Pancreas (tissue), 10 donors: ENCODE measurements around the gene CLTA. TPM values are rescaled to one million over a fixed set of nuclear protein-coding genes. Genes with fewer than 3 reads are reported as not detected.

Experiments used
- ATAC-seq, 4 donors: fragments of 200-7000 bp; cut with Tn5 transposase; one replicate each; pipeline versions ENCODE4 v1.8.0 to v1.9.1; 2020; ENCODE audit warnings: mild to moderate bottlenecking in 4 of 4, moderate library complexity in 4 of 4
- DNase-seq, 6 donors: peaks; one replicate each; pipeline ENCODE4 v3.0.0-alpha.2; 2020
- FAIRE-seq: peaks from 2 replicates; lab custom pipeline; 2012; peaks lifted over from hg19 to GRCh38; lab: Jason Lieb, UNC
- H3K27ac ChIP-seq, 4 donors: fragments of 200-600 bp; sonication (generic); 1 replicate in 3 of 4; 2 replicates in 1 of 4; pipeline versions ENCODE4 v1.5.0 to v1.8.0; 2020
- H3K27me3 ChIP-seq, 4 donors: fragments of 200-600 bp; one replicate each; pipeline ENCODE4 v1.8.0; 2021
- H3K36me3 ChIP-seq, 3 donors: fragments of 200-600 bp; sonication (generic) in 1 of 3; one replicate each; pipeline versions ENCODE4 v1.5.0 to v1.8.0; 2020 to 2021
- H3K4me1 ChIP-seq, 3 donors: fragments of 200-600 bp; one replicate each; pipeline ENCODE4 v1.8.0; 2021
- H3K4me3 ChIP-seq, 4 donors: fragments of 200-600 bp; sonication (generic) in 2 of 4; one replicate each; pipeline versions ENCODE4 v1.5.0 to v1.8.0; 2020 to 2021
- H3K9me3 ChIP-seq, 4 donors: fragments of 200-600 bp; one replicate each; pipeline ENCODE4 v1.8.0; 2021
- WGBS, 2 donors: extraction: QIAGEN DNeasy Blood & Tissue Kit; methylation state at CpG; one replicate each; pipeline ENCODE4 v1.1.7; 2013; 5-methylcytosine and 5-hydroxymethylcytosine counted together
- intact Hi-C, 3 donors: fragments of 100-400 bp; cut with DNase I; formaldehyde crosslinking; loops; one replicate each; pipeline versions ENCODE4 v1.11.1 to v1.14.2; 2022
- polyA plus RNA-seq, 2 donors: library from polyadenylated mRNA; stranded (reverse); fragments of 200-250 nt; gene quantifications; one replicate each; pipeline ENCODE4 v1.2.3, GENCODE V29; 2013
- total RNA-seq, 6 donors: library from RNA; stranded (reverse); fragmentation: NEBNext Ultra II Directional in 4 of 6; extraction: Animal tissue kit (Norgen Biotek cat#: 25700) in 4 of 6; gene quantifications; one replicate each; pipeline versions ENCODE4 v1.2.1 to v1.2.4, GENCODE V29; 2021 to 2023
- TF ChIP-seq, protein P1 (sequence below), 4 donors: fragments of 200-600 bp; sonication (generic) in 3 of 4; IDR thresholded peaks; one replicate each; pipeline versions ENCODE4 v1.5.0 to v1.8.0; 2021; ENCODE audit warnings: antibody characterized with exemption in 4 of 4
- donor health status: healthy with polysubstance abuse.
- donor health status: DM: no; HTN: no; CAD: no; lungs with moderate emphysema.
- donor health status: DM: no; HTN: no; CAD: no.
- donor health status: control.
- donor health status: control.
- donor health status: Bipolar disorder and iron deficiency.
- donor health status: DM: yes; HTN: yes; CAD: no.
- donor health status: DM: no; HTN: no; CAD: no.
- donor health status: DM: no; HTN: no; CAD: no.
- donor health status: DM: yes; HTN: yes; CAD: no.

The CLTA gene
- total and polyA plus RNA-seq, 8 donors, result 49.2 to 102 (median 77.7) TPM

DNA sequence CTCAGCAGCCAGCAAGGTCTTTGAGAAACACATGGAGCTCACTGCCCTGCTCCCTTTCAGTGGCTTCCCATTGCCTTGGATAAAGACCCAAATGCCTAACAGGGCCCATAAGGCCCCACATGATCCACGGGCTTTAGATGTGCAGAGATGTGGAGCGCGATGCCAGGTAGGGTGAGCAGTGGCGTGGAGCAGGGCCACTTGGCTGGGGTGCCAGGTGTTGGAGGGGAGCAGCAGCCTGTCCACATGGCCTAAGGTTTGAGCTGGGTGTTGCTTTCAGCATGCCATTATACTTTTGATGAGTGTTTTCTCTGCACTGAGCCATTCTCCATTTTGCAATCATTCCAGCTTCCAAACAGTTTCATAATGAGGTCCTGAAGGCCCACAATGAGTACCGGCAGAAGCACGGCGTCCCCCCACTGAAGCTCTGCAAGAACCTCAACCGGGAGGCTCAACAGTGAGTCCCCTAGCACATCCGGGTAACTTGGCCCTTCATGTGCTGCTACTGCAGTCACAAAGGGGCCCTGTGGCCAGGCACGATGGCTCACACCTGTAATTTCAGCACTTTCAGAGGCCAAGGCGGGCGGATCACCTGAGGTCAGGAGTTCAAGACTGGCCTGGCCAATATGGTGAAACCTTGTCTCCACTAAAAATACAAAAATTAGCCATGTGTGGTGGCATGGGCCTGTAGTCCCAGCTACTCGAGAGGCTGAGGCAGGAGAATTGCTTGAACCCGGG, 43.1 kb upstream of the CLTA start:
- DNase-seq (peak in 1 of 6 donors; percentile 14), FAIRE-seq (no peak), ATAC-seq (no peak)
- Histone ChIP-seq H3K4me1 (no peaks in the 10 kb centered on the region), H3K4me3 (no peak overlapping the region), H3K27me3 (no peaks in the 10 kb centered on the region), H3K36me3 (no peaks in the 10 kb centered on the region), H3K9me3 (no peaks in the 10 kb centered on the region), H3K27ac (no peak overlapping the region)
- intact Hi-C loops, result no loop called here
- TF ChIP-seq, protein P1, sequence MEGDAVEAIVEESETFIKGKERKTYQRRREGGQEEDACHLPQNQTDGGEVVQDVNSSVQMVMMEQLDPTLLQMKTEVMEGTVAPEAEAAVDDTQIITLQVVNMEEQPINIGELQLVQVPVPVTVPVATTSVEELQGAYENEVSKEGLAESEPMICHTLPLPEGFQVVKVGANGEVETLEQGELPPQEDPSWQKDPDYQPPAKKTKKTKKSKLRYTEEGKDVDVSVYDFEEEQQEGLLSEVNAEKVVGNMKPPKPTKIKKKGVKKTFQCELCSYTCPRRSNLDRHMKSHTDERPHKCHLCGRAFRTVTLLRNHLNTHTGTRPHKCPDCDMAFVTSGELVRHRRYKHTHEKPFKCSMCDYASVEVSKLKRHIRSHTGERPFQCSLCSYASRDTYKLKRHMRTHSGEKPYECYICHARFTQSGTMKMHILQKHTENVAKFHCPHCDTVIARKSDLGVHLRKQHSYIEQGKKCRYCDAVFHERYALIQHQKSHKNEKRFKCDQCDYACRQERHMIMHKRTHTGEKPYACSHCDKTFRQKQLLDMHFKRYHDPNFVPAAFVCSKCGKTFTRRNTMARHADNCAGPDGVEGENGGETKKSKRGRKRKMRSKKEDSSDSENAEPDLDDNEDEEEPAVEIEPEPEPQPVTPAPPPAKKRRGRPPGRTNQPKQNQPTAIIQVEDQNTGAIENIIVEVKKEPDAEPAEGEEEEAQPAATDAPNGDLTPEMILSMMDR (IDR thresholded peaks at IDR 0.05), result no peak
- WGBS, 2 donors, result 88 to 93% methylated on average over 14 of the region's 14 CpGs

DNA sequence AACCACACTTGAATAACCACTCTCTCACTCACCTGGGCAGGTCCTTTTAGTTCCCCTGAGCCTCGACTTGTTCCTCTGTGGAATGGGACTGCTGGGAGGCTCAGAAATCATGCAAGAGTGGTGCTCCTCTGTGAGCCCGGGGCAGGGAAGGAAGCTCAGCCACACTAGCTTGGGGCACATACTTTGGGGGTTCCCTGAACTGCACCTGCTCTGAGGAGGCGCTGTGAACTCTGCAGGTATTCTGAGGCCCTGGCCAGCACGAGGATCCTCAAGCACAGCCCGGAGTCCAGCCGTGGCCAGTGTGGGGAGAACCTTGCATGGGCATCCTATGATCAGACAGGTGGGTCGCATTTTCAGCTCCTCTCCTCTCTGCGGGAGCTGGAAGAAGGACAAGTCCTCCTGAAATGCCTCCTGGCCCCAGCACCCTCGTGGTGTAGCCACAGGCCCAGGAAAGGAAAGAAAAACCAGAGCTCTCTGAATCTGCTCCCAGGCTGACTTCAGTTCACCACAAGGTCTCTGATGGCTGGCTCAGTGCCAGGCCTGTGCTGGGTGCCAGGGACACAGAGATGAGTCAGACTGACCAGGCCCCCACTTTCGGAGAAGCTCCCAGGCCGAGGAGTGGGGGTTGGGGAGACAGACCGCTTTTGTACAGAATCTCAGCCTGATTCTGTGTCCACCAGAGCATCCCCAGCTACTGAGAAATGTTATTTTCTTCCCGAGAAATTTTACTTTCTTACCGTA, 42.2 kb upstream of the CLTA start:
- TF ChIP-seq, protein P1 (IDR thresholded peaks at IDR 0.05), result no peak
- peak; percentile 40 to 86 (median 76) for DNase-seq
- H3K4me3 ChIP-seq, result no peak overlapping the region
- no peaks in the 10 kb centered on the region for H3K9me3 ChIP-seq
- H3K27ac ChIP-seq, result no peak overlapping the region
- H3K36me3 ChIP-seq, result no peaks in the 10 kb centered on the region
- WGBS, 2 donors, result 58 to 68% methylated on average over 14 of the region's 14 CpGs
- ATAC-seq, result peak in 3 of 4 donors; percentile 73 to 82 (median 73)
- H3K4me1 ChIP-seq, result no peaks in the 10 kb centered on the region
- no peaks in the 10 kb centered on the region for H3K27me3 ChIP-seq
- FAIRE-seq, result no peak
- intact Hi-C loops, result no loop called here

DNA sequence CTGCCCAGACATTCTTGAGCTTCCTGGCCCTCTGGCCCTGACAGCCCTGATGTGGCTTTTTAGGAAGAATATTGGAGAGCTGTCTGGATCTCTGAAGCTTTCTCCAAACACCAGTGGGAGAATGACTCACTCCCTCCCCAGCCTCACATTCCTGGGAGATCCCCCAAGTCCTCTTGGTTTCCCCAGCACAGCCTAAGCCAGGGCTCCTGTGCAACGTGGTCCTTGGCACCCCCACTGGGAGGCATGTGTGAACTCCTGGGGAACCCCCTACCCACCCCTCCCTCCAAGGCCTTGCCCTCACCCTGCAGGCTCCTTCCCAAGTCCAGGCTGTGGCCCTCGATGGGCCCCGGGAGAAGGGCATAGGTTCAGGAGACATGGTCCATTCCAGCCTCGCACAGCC, 41.5 kb upstream of the CLTA start:
- no peaks in the 10 kb centered on the region for H3K9me3 ChIP-seq
- no peak for FAIRE-seq
- WGBS, 2 donors, result 66 to 85% methylated on average over 4 of the region's 4 CpGs
- peak in 2 of 4 donors; percentile 16 to 40 for ATAC-seq
- no peaks in the 10 kb centered on the region for H3K36me3 ChIP-seq
- H3K27ac ChIP-seq, result no peak overlapping the region
- H3K4me3 ChIP-seq, result no peak overlapping the region
- no peaks in the 10 kb centered on the region for H3K4me1 ChIP-seq
- H3K27me3 ChIP-seq, result no peaks in the 10 kb centered on the region
- DNase-seq, result no peak
- TF ChIP-seq, protein P1 (IDR thresholded peaks at IDR 0.05), result no peak
- intact Hi-C loops, result no loop called here

DNA sequence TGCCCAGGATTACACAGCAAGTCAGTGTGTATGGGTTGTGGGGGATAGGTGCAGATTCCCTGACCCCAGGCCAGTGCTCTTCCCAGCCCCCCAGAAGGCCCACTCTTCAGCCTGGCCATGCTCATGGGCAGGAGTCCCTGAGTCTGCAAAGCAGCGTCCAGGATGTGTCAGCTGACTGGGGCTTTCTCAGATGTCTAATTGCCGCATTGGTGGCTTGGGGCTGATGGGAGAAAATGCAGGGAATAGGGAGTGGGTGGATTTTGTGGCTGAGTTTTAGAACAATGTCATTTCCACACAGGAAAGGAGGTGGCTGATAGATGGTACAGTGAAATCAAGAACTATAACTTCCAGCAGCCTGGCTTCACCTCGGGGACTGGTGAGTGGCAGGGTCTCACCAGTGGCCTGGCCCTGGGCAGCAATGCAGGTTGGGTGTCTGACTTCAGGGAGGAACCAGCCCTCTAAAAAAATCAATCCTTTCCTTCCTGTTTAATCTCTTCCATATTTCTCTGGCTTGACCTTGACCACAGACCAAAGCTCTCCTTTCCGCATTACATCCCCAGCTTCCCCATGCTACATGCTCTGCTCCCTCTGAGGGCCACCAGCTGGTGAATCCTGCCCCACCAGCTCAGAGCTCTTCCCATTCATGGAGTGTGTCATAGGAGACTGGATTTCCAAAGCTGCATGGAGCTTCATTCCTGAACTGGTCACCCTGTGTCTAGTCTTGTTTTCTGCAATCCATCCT, 40.0 kb upstream of the CLTA start:
- TF ChIP-seq, protein P1 (IDR thresholded peaks at IDR 0.05), result no peak
- no peak for DNase-seq
- Histone ChIP-seq H3K4me3 (no peak overlapping the region), H3K27ac (peak overlapping the region in 1 of 4 donors; percentile 50), H3K36me3 (no peaks in the 10 kb centered on the region), H3K4me1 (no peaks in the 10 kb centered on the region), H3K27me3 (no peaks in the 10 kb centered on the region), H3K9me3 (no peaks in the 10 kb centered on the region)
- ATAC-seq, result peak in 1 of 4 donors; percentile 30
- no peak for FAIRE-seq
- intact Hi-C loops, result no loop called here
- WGBS, 2 donors, result 44 to 59% methylated on average over 4 of the region's 4 CpGs
